Stimulated activated CD4-positive, alpha-beta T cell treated with anti-CD3 and anti-CD28 coated beads, Interleukin-1b, Interleukin-23, amount 100 ng/mL, for 4 hours (primary cell): ENCODE measurements around the gene KLF7.

Experiments used
- DNase-seq, 2 donors: peaks; one replicate each; pipeline ENCODE4 v3.0.0-alpha.2; 2020; ENCODE audit warnings: low read depth in 2 of 2

KLF7 gene

GRCh38 chr2:207165121-207166038 is at the start of gene KLF7:
TSS of gene KLF7 (minus strand) at chr2:207165948. CDS start at chr2:207165568, 380 bp downstream.
- DNase-seq = peak; percentile 44 to 45

- DNase-seq = no peak
Observed at GRCh38 chr2:207215308-207215707, 49.6 kb upstream of the KLF7 start.

GRCh38 chr2:207214446-207214845 is 48.7 kb upstream of the KLF7 start:
- no peak for DNase-seq

DNA sequence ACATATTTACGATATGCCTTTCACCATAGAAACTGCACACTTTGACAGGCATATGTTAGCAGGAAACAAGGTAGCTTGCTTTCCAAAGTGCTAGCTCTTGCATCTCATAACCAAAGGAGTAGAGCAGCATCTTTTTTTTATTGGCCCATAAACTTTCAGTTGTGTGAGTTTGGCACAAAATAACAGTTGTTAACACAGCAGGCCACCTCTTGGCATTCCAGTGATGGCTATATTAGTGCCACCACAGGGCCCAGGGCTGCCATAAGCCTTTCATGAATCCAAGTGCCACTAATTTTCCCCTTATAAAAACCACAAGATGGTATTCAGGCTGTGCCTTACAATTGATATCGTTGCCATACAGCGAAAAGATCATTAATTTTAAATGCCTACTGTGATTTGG is 40.3 kb upstream of the KLF7 start:
- no peak for DNase-seq

GRCh38 chr2:207205173-207205957 is 39.6 kb upstream of the KLF7 start:
- DNase-seq = no peak

DNA sequence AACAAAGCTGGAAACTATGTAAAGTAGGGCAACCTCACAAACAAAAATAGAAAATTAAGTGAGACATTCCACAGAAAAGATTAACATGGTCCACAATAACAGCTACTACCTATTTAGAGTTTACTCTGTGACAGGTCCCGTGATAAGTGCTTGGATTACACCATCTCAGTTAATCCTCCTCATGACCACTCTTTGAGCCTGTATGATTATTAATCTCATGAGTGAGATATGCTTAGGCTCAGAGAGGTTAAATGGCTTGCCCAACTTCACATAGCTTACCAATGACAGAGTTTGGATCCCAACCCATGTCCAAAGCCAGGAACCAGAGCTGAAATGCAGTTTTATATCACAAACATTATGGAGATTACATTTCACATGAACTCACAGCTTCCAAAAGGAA is 37.3 kb upstream of the KLF7 start:
- no peak for DNase-seq

GRCh38 chr2:207202645-207203044 is 36.9 kb upstream of the KLF7 start:
- DNase-seq = no peak

GRCh38 chr2:207201416-207201815 is 35.7 kb upstream of the KLF7 start:
- no peak for DNase-seq

GRCh38 chr2:207200136-207200535 is 34.4 kb upstream of the KLF7 start:
- no peak for DNase-seq

- no peak for DNase-seq
Observed at GRCh38 chr2:207194028-207194427, 28.3 kb upstream of the KLF7 start.

- DNase-seq = no peak
Observed at GRCh38 chr2:207188626-207189419, 23.1 kb upstream of the KLF7 start.

GRCh38 chr2:207185372-207185771 is 19.6 kb upstream of the KLF7 start:
- no peak for DNase-seq

DNA sequence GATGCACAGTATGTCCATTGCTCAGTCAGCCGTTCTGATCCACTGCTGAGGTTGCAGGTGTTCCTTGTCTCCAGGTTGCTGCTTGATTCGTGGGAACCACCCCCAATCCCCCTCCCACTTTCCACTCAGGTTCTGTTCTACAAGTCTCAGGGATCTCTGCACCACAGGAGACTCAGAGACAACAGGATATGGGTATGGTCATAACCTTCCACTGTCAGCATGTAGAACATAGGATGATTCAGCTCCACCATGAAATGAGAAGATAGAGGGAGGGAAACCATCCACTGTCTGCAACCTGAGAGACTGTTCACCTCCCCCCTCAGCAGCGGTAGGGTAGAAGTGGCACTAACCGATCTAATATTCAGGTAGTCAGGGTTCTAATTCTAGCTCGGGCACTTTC is 19.0 kb upstream of the KLF7 start:
- DNase-seq = no peak

DNA sequence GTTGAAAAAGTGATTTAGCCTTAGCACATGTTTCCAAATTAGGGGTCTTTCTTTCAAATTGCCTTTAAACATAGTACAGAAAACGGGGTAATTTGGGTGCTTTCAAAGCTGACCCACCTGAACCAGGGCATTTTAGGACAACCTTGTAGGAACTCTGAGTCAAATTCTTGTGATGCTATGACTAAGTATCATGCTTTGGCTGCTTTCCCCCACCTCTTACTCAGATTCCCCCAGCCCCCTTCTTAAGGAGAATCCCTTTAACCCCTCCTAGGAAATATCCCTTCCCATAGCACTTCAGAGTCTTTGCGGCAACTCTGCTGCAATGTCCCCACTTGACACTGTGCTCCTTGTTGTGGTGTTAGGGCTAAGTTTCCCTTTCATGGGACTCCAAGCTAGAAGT is 18.6 kb upstream of the KLF7 start:
- DNase-seq = no peak

DNA sequence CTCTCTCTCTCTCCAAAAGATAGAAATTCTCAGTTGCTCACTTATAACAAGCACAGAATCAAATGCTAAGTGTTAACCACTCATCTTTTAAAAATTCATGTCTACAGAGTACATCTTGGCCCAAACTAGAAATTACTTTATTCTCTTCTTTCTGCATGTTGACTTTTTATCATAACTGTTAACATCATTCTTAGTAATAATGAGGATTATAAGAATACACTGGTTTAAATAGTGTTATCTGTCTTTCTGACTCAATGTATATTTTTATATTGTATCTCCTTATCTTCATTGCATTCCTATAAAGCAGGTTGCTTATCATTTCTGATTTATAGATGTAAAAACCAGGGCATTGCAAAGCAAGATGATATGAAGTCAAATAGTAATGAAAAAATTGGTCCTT is 17.8 kb upstream of the KLF7 start:
- DNase-seq = no peak

- DNase-seq = no peak
Observed at GRCh38 chr2:207182911-207183310, 17.2 kb upstream of the KLF7 start.

GRCh38 chr2:207181526-207182274 is 16.0 kb upstream of the KLF7 start:
- no peak for DNase-seq

- no peak for DNase-seq
Observed at GRCh38 chr2:207180741-207181140, 15.0 kb upstream of the KLF7 start.

DNA sequence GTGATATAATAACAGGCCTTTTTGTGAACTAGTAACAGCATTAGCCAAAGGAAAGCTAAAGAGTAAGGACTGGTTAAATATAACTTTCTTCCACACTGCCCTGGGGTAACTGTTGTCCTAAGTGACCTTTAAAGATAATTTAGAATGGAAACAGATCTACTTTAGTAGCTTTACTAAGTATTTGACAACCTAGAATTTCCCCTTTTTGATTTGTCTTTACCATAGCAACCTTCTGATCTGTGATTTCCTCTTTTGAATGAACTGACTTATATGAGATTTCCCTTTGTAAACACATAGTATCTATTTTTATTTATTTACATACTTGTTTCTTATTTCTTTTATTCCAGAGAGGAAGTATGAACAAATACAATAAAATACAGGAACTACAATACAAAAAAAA is 10.5 kb upstream of the KLF7 start:
- no peak for DNase-seq

DNA sequence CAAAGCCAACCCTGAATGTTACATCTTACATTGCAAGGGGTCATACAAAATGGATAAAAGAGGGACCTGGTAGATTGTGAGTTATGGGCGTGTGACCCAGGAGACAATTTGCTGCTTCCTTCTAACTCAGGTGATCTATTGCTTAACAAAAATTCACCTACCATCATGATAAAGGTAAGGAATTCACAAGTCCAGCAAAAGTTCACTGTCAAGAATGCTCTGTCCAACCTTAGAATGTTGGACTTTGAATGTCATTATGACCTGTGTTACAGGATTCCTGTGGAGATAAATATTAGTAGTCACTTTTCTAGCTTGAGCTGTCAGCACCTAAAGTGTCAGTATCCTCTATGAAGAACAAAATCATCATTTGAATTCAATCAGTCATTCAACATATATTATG is 7.9 kb upstream of the KLF7 start:
- no peak for DNase-seq
